PC-9 (cell line): Measurements from ENCODE around the gene TENM4. TPM values are rescaled to one million over a fixed set of nuclear protein-coding genes. Genes with fewer than 3 reads are reported as not detected.

Experiments used
- BruUV-seq: library from RNA; stranded (reverse); fragments of 400-500 nt; replicated peaks from 2 replicates; lab custom pipeline; 2021; lab: Mats Ljungman, UMichigan
- CTCF ChIA-PET: fragments of 300-600 bp; sonication (Branson Sonifier 250); formaldehyde crosslinking; loops from one replicate; lab custom pipeline; 2022; ENCODE audit warnings: antibody characterized with exemption; lab: Charles Lee
- POLR2A ChIA-PET: fragments of 300-600 bp; sonication (Branson Sonifier 250); formaldehyde crosslinking; loops from one replicate; lab custom pipeline; 2022; ENCODE audit warnings: antibody characterized with exemption; ENCODE audit not compliant: unreplicated experiment; lab: Charles Lee
- DNase-seq, 2 experiments: peaks; one replicate each; pipeline versions ENCODE4 v3.0.0 to v3.0.0-alpha.2; 2015 to 2022; ENCODE audit warnings: mixed read lengths in 1 of 2
- H2AFZ ChIP-seq: fragments of 200-600 bp; sonication (generic); 2 replicates; pipeline ENCODE4 v1.8.1; 2017; ENCODE audit warnings: antibody characterized with exemption
- H3F3A ChIP-seq: fragments of 200-600 bp; sonication (generic); 2 replicates; pipeline ENCODE4 v1.8.1; 2017; ENCODE audit warnings: antibody characterized with exemption, mild to moderate bottlenecking, low read depth; ENCODE audit not compliant: insufficient read depth
- H3K27ac ChIP-seq: fragments of 200-600 bp; sonication (generic); 2 replicates; pipeline ENCODE4 v1.6.1; 2016; ENCODE audit warnings: mixed run types
- H3K27me3 ChIP-seq: fragments of 200-600 bp; sonication (generic); 2 replicates; pipeline ENCODE4 v1.6.1; 2016; ENCODE audit warnings: low read depth, mixed run types; ENCODE audit not compliant: insufficient read depth
- H3K36me3 ChIP-seq: fragments of 200-600 bp; sonication (generic); 2 replicates; pipeline ENCODE4 v1.6.1; 2016; ENCODE audit warnings: low read depth, mixed run types
- H3K4me1 ChIP-seq: fragments of 200-600 bp; sonication (generic); replicated peaks from 2 replicates; pipeline ENCODE4 v1.6.1; 2016; ENCODE audit warnings: mixed run types; ENCODE audit not compliant: insufficient read depth
- H3K4me2 ChIP-seq: fragments of 200-600 bp; sonication (generic); 2 replicates; pipeline ENCODE4 v1.6.1; 2017; ENCODE audit warnings: mixed run types
- H3K4me3 ChIP-seq: fragments of 200-600 bp; sonication (generic); 2 replicates; pipeline ENCODE4 v1.6.1; 2016; ENCODE audit warnings: mixed run types
- H3K79me2 ChIP-seq: fragments of 200-600 bp; sonication (generic); 2 replicates; pipeline ENCODE4 v1.6.1; 2017; ENCODE audit warnings: low read depth, mixed run types
- H3K9me2 ChIP-seq: fragments of 200-600 bp; sonication (generic); 2 replicates; pipeline ENCODE4 v1.8.1; 2017; ENCODE audit warnings: mild to moderate bottlenecking; ENCODE audit not compliant: insufficient read depth
- H3K9me3 ChIP-seq: fragments of 200-600 bp; sonication (generic); 2 replicates; pipeline ENCODE4 v1.8.1; 2016; ENCODE audit warnings: low read depth; ENCODE audit not compliant: insufficient read depth
- H4K20me1 ChIP-seq: fragments of 200-600 bp; sonication (generic); 2 replicates; pipeline ENCODE4 v1.8.1; 2017; ENCODE audit not compliant: insufficient read depth
- EZH2 ChIP-seq: fragments of 200-600 bp; sonication (generic); IDR thresholded peaks from 2 replicates; pipeline ENCODE4 v1.8.0; 2017; ENCODE audit warnings: antibody characterized with exemption, low read depth
- intact Hi-C: fragments of 100-400 bp; cut with micrococcal nuclease; formaldehyde crosslinking; loops from one replicate; pipeline ENCODE4 v1.10.0; 2022; ENCODE audit not compliant: unreplicated experiment
- total RNA-seq: library from RNA; stranded (reverse); gene quantifications from 2 replicates; pipeline ENCODE4 v1.2.3, GENCODE V29; 2021
- TF ChIP-seq, protein P1 (sequence below): fragments of 200-600 bp; sonication (generic); conservative IDR thresholded peaks from 2 replicates; pipeline ENCODE4 v1.6.1; 2017; ENCODE audit warnings: mixed run types, antibody characterized with exemption, mild to moderate bottlenecking, moderate library complexity

TENM4 gene
- total RNA-seq, 1 experiment from 2014 or later: not detected

DNA sequence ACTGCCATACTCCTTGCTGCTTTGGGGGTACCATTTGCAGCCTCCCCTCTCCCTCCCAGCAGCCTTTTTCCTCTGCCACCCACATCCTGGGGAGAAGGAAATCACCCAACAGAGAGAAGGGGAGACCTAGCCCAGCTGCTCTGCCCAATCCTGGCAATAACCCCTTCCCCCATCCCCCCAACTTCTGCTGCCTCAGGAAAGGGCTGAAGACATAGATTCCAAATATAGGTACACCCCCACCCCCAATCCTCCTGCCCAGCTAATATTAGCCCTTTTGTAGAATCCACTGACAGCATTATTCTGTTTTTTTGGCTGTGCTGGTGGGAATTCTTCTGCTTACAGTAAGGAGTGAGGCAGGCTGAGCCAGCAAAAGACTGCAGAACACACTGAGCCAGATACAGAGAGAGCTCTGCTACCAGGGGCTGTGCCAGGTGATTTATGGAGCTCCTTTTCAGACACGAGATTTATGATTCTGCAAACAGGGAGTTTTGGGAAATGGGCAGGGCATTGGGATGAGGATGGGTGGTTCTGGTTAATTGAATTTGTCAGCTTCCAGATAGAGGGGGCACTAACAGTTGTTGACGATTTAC lies 164.0 kb downstream of the TENM4 start:
- ChIA-PET CTCF (no interaction called here), POLR2A (no interaction called here)
- Histone ChIP-seq H3K9me2 (no peaks in the 10 kb centered on the region; the same call in 1 of the 2 replicates), H3K4me1 (no peaks in the 10 kb centered on the region), H3K4me3 (no peak overlapping the region), H3K4me2 (no peak overlapping the region), H3K27ac (no peak overlapping the region), H4K20me1 (no peaks in the 10 kb centered on the region), H3K79me2 (no peaks in the 10 kb centered on the region), H3K27me3 (peaks cover 75% of the 10 kb centered on the region), H3K36me3 (no peaks in the 10 kb centered on the region), H3K9me3 (no peaks in the 10 kb centered on the region), H2AFZ (no peak overlapping the region), H3F3A (no peaks in the 10 kb centered on the region)
- intact Hi-C loops: no loop called here
- no peak for DNase-seq
- no TSS peak for BruUV-seq
- TF ChIP-seq, protein P1, sequence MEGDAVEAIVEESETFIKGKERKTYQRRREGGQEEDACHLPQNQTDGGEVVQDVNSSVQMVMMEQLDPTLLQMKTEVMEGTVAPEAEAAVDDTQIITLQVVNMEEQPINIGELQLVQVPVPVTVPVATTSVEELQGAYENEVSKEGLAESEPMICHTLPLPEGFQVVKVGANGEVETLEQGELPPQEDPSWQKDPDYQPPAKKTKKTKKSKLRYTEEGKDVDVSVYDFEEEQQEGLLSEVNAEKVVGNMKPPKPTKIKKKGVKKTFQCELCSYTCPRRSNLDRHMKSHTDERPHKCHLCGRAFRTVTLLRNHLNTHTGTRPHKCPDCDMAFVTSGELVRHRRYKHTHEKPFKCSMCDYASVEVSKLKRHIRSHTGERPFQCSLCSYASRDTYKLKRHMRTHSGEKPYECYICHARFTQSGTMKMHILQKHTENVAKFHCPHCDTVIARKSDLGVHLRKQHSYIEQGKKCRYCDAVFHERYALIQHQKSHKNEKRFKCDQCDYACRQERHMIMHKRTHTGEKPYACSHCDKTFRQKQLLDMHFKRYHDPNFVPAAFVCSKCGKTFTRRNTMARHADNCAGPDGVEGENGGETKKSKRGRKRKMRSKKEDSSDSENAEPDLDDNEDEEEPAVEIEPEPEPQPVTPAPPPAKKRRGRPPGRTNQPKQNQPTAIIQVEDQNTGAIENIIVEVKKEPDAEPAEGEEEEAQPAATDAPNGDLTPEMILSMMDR: no peak
- TF ChIP-seq EZH2: no peak

DNA sequence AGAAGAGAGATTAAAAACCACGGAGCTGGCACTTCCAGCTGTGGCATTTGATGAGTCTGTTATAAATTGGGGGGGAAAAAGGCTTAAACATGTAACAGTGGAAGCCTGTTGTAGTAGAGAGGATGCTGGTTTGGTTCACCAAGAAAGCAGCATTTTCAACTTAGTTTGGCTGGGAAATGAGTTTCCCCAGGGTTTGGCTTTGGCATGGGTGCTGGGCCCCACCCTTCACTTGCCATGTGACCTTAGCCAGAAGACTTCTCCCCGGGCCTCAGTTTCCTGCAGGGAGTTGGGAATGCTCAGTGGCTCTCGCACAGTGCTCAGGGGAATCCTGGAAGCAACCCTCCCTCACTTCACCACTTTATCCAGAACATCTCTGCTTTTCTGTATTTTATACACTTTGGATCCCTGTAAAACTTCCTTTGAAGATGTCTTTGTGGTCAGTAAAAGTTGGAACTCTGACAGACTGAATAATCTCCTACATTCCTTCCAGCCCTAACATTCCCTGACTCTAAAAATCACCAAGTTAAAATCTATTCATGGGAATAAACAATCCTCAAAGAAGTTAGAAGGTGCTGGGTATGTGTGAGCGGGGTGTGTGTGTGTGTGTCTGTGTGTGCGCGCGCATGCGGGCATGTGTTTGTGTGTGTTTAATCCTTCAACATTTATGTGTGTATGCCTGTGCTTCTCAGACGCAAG lies 166.0 kb downstream of the TENM4 start:
- no peaks in the 10 kb centered on the region for H4K20me1 ChIP-seq
- H3K9me2 ChIP-seq: no peaks in the 10 kb centered on the region; the same call in 1 of the 2 replicates
- ChIA-PET POLR2A (no interaction called here), CTCF (no interaction called here)
- no peak overlapping the region for H3K4me3 ChIP-seq
- intact Hi-C loops: no loop called here
- no peak overlapping the region for H3K4me2 ChIP-seq
- TF ChIP-seq, protein P1: no peak
- TF ChIP-seq EZH2: no peak
- H3K27ac ChIP-seq: no peak overlapping the region
- H3K9me3 ChIP-seq: no peaks in the 10 kb centered on the region
- H3K4me1 ChIP-seq: no peaks in the 10 kb centered on the region
- BruUV-seq: no TSS peak
- H3F3A ChIP-seq: no peaks in the 10 kb centered on the region
- peaks cover 60% of the 10 kb centered on the region for H3K27me3 ChIP-seq
- H3K36me3 ChIP-seq: no peaks in the 10 kb centered on the region
- H3K79me2 ChIP-seq: no peaks in the 10 kb centered on the region
- DNase-seq: no peak
- no peak overlapping the region for H2AFZ ChIP-seq

DNA sequence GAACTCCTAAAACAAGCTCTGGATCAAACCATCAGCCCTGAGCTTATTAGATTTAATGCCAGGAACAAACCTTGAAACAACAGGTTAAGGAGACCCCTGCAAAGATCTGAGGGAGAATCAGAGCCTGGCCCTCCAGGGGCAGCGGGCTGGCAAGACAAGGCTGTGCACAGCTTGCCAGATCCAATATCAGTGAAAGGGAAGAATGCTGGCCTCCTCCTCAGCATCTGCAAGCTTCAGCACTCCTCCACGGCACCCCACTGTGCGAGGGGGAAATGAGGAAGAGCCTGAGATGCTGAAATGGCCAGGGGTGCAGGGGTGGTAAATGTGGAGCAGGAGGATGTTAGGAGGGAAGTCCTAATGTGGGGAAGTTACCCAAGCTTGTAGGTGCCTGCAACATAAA lies 167.0 kb downstream of the TENM4 start:
- intact Hi-C loops: no loop called here
- ChIA-PET CTCF (no interaction called here), POLR2A (no interaction called here)
- DNase-seq: no peak
- Histone ChIP-seq H3K9me3 (no peaks in the 10 kb centered on the region), H3K27ac (no peak overlapping the region), H3F3A (no peaks in the 10 kb centered on the region), H3K79me2 (no peaks in the 10 kb centered on the region), H3K36me3 (no peaks in the 10 kb centered on the region), H3K4me1 (no peaks in the 10 kb centered on the region), H3K4me2 (no peak overlapping the region), H3K27me3 (peaks cover 50% of the 10 kb centered on the region), H3K4me3 (no peak overlapping the region), H2AFZ (no peak overlapping the region), H3K9me2 (no peaks in the 10 kb centered on the region; the same call in 1 of the 2 replicates), H4K20me1 (no peaks in the 10 kb centered on the region)
- no TSS peak for BruUV-seq
- TF ChIP-seq, protein P1: no peak
- no peak for TF ChIP-seq EZH2
